Measurements from ENCODE around the gene MCUB.

MCUB gene

DNA sequence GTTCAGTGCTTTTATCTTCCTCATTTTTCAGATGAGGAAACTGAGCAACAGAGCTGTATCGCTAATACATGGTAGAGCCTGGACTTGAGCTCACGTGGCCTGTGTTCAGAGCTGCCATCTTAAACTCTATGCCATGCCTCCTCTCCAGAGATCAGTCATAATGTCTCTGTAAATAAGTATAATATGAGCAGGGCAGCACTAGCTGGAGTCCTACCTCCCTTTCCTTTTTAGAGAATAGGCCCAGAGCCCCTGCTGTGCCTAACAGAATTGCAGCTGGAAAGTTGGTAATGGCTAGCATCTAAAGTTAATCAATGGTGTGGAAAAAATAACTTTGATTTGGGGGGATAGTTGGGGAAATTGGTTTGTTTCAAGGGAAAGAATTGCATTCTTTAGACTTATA is 122.8 kb downstream of the MCUB start:
- no peak for DNase-seq (ENCODE audit: low read depth)

- no peak for DNase-seq (ENCODE audit: low read depth)
These were observed 123.7 kb downstream of the MCUB start for GRCh38 chr4:109683621-109684253.

DNA sequence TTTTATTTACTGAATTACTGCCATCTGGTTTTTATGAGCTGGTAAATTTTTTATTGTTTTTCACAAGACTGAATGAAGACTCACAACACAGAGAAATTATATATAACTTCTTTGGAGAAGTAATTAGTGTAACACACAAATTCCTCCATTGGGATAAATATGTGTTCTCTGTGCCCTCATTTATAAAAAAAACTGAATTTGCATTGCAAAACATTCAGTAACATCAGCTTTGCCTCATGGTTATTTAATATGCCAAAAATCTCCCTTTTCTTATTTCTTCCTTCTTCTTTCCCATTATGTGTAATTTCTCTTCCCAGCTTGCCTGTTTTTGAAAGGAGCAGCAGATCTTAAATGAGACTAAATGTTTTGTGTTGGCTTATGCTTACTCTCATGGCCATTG is 124.7 kb downstream of the MCUB start:
- no peak for DNase-seq (ENCODE audit: low read depth)

DNA sequence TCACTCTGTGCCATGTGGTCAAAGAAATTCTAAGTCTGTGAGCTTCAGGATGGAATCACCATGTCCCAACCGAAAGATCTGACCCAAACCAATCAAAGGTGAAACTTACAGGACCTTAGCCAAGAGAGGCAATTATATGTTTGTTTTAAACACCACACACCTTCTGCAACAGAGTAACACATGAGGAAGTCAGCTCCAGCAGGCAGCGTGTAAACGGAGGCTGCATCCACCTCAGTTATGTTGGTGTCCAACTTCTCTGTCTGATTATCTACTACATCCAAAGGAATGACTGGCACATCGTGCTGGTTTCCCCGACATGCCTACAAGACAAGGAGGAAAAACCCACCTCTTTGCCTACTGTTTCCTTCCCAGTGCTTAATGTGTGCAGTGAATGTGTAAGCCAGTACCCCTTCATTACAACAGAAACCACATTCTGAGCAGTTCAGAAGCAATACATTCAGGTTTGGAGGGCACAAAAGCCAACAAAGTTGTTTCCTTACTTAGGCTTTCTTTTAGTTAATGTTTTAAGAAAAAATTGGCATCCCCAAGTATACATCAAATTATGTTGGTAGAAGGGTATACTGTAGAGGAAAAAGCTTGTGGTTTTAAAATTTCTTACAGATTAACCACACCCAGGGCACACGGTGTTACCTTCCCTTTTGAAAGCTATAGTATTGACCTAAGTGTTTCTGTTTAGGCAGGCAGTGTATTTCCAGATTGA is 130.8 kb downstream of the MCUB start:
- no peak for DNase-seq (ENCODE audit: low read depth)

- no peak for DNase-seq (ENCODE audit: low read depth)
These were observed 131.4 kb downstream of the MCUB start for GRCh38 chr4:109691411-109691920.

DNA sequence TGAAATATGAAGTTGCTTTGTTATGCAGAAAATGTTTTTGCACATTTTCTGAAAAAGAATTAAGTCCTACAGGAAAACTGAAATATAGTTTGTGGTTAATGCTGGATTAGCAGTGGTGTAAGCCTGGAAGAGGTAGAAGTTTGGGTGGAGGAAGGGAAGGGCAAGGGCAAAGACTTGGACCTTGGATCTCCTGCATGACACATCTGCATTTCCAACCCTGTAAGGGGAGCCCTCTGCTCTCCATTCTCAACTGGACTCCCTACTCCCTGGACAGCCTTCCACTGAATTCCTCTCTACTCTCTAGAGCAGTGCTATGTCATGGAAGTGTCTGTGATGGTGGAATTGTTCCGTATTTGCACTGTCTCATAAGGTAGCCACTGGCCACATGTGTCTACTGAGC is 138.6 kb downstream of the MCUB start:
- no peak for DNase-seq (ENCODE audit: low read depth)

DNA sequence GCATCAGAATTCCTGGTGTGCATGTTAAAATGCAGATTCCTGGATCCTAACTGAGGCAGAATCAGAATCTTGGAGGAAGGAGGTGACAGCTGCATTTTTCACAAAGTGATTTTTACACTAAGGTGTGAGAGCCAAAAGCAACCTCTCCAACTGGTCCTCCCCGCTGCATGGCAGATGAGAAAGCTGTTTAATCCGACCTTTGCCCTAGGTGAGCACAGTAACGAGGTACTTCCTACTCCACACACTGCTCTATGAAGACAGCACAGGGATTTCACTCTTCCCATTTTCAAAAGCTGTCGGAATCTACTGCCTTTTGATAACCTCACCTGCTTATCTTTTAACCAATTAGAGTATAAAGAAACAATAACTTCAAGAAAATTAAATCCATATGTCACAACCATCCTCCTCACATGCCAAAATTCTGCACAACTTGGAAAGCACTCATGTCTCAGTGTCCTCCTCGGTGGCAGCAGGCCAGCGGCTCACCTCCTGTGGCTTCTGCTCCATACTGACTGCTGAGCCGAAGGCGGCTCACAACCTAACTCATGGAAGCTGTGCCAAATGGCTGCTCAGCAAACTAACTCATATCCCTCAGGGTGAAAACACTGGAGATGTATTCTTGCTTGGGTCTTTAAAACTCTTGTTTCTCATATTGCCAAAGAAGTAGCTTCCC is 139.6 kb downstream of the MCUB start:
- DNase-seq (ENCODE audit: low read depth): no peak

GRCh38 chr4:109701566-109702410 is 141.7 kb downstream of the MCUB start:
- DNase-seq (ENCODE audit: low read depth): no peak

DNA sequence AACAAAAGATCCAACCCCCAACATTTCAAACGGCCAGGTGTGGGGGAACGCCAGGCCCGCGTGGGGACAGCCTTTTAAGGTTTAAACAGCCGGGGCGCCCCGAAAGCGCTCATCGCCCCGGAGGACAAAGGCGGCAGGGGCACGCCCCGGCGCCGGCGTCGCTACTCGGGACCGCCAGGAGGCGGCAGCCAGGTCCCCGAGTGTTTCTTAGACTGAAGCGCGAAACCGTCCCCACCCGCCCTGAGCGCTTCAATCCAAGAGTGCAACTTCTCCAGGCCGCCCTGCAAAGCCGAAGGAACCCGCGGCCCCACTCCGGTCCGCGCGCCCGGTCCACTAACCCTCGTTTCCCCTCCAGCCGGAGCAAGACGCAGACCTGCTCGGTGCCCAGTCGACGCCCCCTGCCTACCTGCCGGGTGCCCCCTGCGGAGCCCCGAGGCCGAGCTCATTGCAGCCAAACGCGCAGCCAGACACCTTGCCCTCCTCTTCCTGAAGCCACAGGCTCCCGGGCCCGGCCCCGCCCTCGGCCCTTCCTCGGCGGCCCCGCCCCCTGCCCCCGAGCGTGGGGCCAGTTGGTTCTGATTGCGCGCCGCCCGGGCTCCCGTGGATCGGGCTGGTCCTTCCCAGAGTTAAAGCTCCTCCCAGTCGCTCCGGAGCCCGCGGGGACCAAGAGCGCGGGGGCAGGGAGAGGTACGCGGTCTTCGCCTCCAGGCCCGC is 143.1 kb downstream of the MCUB start, which contains the start of gene CASP6:
TSS of gene CASP6 (minus strand) at position 496 of the 714 bp plus-strand sequence. CDS start at position 446, 50 bp downstream.
- no peak for DNase-seq (ENCODE audit: low read depth)

DNA sequence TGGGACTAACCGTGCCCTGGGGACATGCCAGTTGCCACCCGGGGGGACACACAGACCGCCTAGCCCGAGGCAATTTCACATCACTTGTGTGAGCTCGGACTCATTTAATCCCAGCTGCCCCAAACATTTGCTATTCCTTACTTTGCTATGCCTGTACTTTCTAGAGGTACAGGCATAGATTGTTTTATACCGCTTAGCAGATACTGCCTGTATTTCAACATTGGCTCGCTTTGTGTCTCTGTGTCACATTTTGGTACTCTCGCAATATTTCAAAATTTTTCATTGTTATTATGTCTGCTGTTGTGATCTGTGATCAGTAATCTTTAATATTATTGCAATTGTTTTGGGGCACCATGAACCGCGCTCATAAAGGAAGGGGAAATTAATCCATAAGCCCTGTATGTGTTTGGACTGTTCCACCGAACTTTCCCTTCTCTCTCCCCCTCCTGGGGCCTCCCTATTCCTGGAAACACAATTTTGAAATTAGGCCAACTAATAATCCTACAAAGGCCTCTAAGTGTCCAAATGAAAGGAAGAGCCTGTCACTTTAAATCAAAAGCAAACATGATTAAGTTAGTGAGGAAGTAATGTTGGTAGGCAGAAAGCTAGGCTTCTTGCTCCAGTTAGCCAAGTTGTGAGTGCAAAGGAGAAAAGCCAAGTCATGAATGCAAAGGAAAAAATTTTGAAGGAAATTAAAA is 143.8 kb downstream of the MCUB start:
- DNase-seq (ENCODE audit: low read depth): no peak

DNA sequence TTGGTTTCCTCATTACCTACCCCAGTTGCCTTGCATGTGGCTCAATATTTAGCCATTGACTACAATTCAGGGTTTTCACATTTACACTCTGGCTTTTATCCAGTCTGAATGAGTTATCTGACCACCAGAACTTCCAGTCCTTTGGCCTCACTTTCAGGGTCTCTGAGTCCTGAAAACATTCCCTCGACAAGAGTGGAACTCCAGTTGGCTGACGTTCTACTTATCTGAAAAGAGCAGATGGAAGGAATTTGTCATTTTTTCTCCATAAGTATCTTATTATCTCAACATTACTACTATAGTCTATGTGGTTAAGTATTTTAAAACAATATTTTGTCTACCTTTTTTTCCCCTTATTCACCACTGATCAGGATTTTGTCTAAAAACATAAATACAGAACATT is 148.4 kb downstream of the MCUB start:
- no peak for DNase-seq (ENCODE audit: low read depth)

DNA sequence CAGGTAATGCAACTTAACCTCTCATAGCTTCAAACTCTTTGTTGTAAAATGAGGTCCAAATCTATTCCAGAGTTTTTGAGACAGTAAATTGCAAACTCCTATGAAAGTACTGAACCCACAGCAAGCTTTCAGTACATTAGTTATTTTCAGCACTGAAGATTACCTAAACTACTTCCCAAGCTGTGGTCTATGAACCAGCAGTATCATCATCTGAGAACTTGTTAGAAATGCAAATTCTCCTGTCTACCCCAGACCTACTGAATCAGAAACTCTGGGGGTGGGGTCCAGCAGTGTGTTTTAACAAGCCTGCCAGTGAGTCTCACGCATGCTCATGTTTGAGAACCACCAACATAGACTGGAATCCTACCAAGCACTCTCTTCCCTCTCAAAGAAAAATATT is 148.9 kb downstream of the MCUB start:
- no peak for DNase-seq (ENCODE audit: low read depth)

- no peak for DNase-seq (ENCODE audit: low read depth)
These were observed 153.5 kb downstream of the MCUB start for GRCh38 chr4:109713500-109713899.

GRCh38 chr4:109718759-109719158 is 158.7 kb downstream of the MCUB start:
- DNase-seq (ENCODE audit: low read depth): no peak

DNA sequence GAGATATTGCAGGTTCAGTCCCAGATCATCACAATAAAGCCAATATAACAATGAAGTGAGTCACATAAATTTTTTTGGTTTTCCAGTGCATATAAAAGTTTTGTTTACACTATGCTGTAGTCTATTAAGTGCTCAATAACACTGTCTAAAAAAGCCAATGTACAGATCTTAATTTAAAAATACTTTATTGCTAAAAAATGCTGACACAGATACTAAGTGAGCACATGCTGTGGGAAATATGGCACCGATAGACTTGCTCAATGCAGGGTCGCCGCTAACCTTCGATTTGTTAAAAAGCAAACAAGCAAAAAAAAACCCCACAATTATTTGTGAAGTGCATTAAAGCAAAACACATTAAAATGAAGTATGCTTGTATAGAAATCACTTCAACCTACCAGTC is 159.6 kb downstream of the MCUB start:
- DNase-seq (ENCODE audit: low read depth): no peak

DNA sequence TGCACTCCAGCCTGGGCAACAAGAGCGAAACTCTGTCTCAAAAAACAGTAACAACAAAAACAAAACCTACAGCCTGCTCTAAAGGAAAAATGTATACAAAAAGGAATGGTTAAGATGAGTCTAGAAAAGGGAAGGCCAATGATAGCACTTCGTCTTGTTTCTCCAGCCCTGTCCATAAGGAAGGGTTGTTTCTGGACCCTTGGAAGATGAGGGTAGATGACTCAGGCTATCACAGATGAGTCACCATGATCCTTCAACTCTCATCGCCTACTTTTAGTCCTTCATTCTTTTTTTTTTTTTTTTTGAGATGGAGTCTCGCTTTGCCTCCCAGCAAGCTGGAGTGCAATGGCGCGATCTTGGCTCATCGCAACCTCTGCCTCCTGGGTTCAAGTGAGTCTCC is 161.0 kb downstream of the MCUB start:
- no peak for DNase-seq (ENCODE audit: low read depth)

GRCh38 chr4:109722357-109722756 is 162.3 kb downstream of the MCUB start:
- DNase-seq (ENCODE audit: low read depth): no peak

- no peak for DNase-seq (ENCODE audit: low read depth)
These were observed 163.1 kb downstream of the MCUB start for GRCh38 chr4:109723110-109723509.

DNA sequence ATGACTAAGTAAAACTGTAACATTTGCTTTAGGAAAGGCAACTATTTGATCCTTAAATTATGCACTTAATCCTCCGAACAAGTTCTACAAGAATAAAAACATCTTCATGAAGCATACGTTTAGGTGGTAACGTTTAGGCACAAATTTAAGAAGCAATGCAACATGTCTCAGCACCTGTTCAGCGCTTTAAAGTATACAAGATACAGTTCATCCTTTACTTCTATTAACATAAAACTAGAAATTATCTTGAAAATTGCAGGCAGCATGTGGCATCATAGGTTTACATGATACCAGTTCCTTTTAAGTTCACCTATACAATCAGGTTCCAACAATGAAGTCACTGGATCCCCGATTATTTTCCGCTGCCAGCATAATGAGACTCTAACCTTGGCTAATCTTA is 168.3 kb downstream of the MCUB start:
- DNase-seq (ENCODE audit: low read depth): no peak

DNA sequence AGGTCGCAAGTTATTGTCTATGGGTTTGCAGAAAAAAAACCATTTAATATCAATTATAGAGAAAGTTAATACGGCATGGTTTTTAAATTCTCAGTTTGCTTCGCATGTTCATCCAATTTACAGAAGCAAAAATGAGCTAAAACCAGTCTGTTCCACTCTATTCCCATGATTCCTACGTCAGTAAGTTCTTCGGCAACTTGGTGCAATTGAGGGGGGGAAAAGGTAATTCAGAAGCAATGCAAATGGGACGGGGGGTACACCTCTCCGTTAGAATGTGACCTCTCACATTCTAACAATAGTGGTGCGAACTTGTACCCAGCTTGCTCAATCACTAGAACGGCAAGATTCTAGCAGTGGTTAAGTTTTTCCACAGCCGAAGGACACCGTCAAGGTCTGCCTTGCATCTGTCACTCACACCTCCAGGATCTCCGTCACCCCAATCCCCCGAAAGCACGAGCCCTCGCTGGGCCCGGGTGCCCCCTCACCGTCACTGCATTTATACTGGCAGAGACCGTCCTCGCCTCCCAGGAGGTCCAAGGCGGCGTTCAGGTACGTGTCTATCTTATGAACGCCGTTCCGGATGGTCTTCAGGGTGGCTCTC is 169.2 kb downstream of the MCUB start:
- no peak for DNase-seq (ENCODE audit: low read depth)
